Right atrium auricular region (tissue), 2 donors: ENCODE data around the gene NT5C1A. TPM values are rescaled to one million over a fixed set of nuclear protein-coding genes. Genes with fewer than 3 reads are reported as not detected.

ENCODE experiments used
- DNase-seq: peaks from one replicate; pipeline ENCODE4 v3.0.0-alpha.2; 2019; ENCODE audit warnings: low spot score
- H3K27ac ChIP-seq, 2 donors: fragments of 200-600 bp; sonication (generic); 1 replicate in 1 of 2; 2 replicates in 1 of 2; pipeline ENCODE4 v1.5.1; 2016 to 2019
- H3K27me3 ChIP-seq, 2 donors: fragments of 200-600 bp; sonication (generic); one replicate each; pipeline versions ENCODE4 v1.5.1 to v1.6.0; 2017 to 2019
- H3K36me3 ChIP-seq: fragments of 200-600 bp; sonication (generic); one replicate; pipeline ENCODE4 v1.5.1; 2016
- H3K4me1 ChIP-seq, 2 donors: fragments of 200-600 bp; sonication (generic); one replicate each; pipeline versions ENCODE4 v1.5.1 to v1.6.0; 2017 to 2019
- H3K4me3 ChIP-seq, 2 donors: fragments of 200-600 bp; sonication (generic); 1 replicate in 1 of 2; 2 replicates in 1 of 2; pipeline ENCODE4 v1.5.1; 2017 to 2019; ENCODE audit warnings: mild to moderate bottlenecking in 1 of 2, moderate library complexity in 1 of 2
- H3K9me3 ChIP-seq, 2 donors: fragments of 200-600 bp; sonication (generic); one replicate each; pipeline ENCODE4 v1.5.1; 2019
- CTCF ChIP-seq, 2 donors: fragments of 200-600 bp; sonication (generic); IDR thresholded peaks; one replicate each; pipeline ENCODE4 v1.5.1; 2019; ENCODE audit warnings: antibody characterized with exemption in 2 of 2
- total RNA-seq, 2 donors: library from RNA; depleted of rRNA; stranded (reverse); fragments of >200 nt; gene quantifications; one replicate each; pipeline ENCODE4 v1.1.0, GENCODE V29; 2016

The NT5C1A gene
- total RNA-seq, 2 donors from 2014 or later, result 4.6 to 24.6 TPM

- no peaks in the 10 kb centered on the region for H3K36me3 ChIP-seq
- peaks cover 0 to 7% of the 10 kb centered on the region in 2 donors for H3K4me1 ChIP-seq
- TF ChIP-seq CTCF (IDR thresholded peaks at IDR 0.05), result no peak
- no peaks in the 10 kb centered on the region for H3K9me3 ChIP-seq
- no peak for DNase-seq
- H3K27ac ChIP-seq, result no peak overlapping the region
- no peaks in the 10 kb centered on the region for H3K27me3 ChIP-seq
- no peak overlapping the region for H3K4me3 ChIP-seq
Observed at GRCh38 chr1:39676948-39677548, 5.1 kb upstream of the NT5C1A start.

GRCh38 chr1:39675220-39675619, 3.3 kb upstream of the NT5C1A start:
- Histone ChIP-seq H3K36me3 (no peaks in the 10 kb centered on the region), H3K9me3 (no peaks in the 10 kb centered on the region), H3K4me1 (peaks cover 0 to 24% of the 10 kb centered on the region in 2 donors), H3K4me3 (no peak overlapping the region), H3K27ac (no peak overlapping the region), H3K27me3 (no peaks in the 10 kb centered on the region)
- no peak for DNase-seq
- TF ChIP-seq CTCF (IDR thresholded peaks at IDR 0.05), result no peak

GRCh38 chr1:39673215-39673614, 1.3 kb upstream of the NT5C1A start:
- Histone ChIP-seq H3K4me3 (no peak overlapping the region), H3K4me1 (peaks cover 0 to 37% of the 10 kb centered on the region in 2 donors), H3K27ac (no peak overlapping the region), H3K27me3 (no peaks in the 10 kb centered on the region), H3K36me3 (no peaks in the 10 kb centered on the region), H3K9me3 (no peaks in the 10 kb centered on the region)
- TF ChIP-seq CTCF (IDR thresholded peaks at IDR 0.05), result no peak
- DNase-seq, result no peak

GRCh38 chr1:39672551-39672947, 642 bp upstream of the NT5C1A start:
- Histone ChIP-seq H3K36me3 (no peaks in the 10 kb centered on the region), H3K27ac (peak overlapping the region; percentile 69 to 85), H3K9me3 (no peaks in the 10 kb centered on the region), H3K27me3 (no peaks in the 10 kb centered on the region), H3K4me1 (peaks cover 0 to 44% of the 10 kb centered on the region in 2 donors), H3K4me3 (peak overlapping the region; percentile 56 to 64)
- DNase-seq, result no peak
- peak in 1 of 2 donors; percentile 47 for TF ChIP-seq CTCF (IDR thresholded peaks at IDR 0.05)

GRCh38 chr1:39671433-39671792, 494 bp downstream of the NT5C1A start:
- Histone ChIP-seq H3K4me1 (peaks cover 0 to 46% of the 10 kb centered on the region in 2 donors), H3K27me3 (no peaks in the 10 kb centered on the region), H3K27ac (peak overlapping the region; percentile 69 to 85), H3K9me3 (no peaks in the 10 kb centered on the region), H3K4me3 (peak overlapping the region; percentile 56 to 64), H3K36me3 (no peaks in the 10 kb centered on the region)
- no peak for TF ChIP-seq CTCF (IDR thresholded peaks at IDR 0.05)
- DNase-seq, result no peak

- Histone ChIP-seq H3K27ac (peak overlapping the region in 1 of 2 donors; percentile 69), H3K36me3 (no peaks in the 10 kb centered on the region), H3K4me3 (peak overlapping the region in 1 of 2 donors; percentile 64), H3K9me3 (no peaks in the 10 kb centered on the region), H3K4me1 (peaks cover 0 to 46% of the 10 kb centered on the region in 2 donors), H3K27me3 (no peaks in the 10 kb centered on the region)
- TF ChIP-seq CTCF (IDR thresholded peaks at IDR 0.05), result no peak
- no peak for DNase-seq
Observed at GRCh38 chr1:39670689-39671088, 1.2 kb downstream of the NT5C1A start.
